ENCODE data around the gene SIRT4. TPM values are rescaled to one million over a fixed set of nuclear protein-coding genes. Genes with fewer than 3 reads are reported as not detected.

SIRT4 gene
- total RNA-seq, 1 experiment from 2014 or later: 1.1 TPM

DNA sequence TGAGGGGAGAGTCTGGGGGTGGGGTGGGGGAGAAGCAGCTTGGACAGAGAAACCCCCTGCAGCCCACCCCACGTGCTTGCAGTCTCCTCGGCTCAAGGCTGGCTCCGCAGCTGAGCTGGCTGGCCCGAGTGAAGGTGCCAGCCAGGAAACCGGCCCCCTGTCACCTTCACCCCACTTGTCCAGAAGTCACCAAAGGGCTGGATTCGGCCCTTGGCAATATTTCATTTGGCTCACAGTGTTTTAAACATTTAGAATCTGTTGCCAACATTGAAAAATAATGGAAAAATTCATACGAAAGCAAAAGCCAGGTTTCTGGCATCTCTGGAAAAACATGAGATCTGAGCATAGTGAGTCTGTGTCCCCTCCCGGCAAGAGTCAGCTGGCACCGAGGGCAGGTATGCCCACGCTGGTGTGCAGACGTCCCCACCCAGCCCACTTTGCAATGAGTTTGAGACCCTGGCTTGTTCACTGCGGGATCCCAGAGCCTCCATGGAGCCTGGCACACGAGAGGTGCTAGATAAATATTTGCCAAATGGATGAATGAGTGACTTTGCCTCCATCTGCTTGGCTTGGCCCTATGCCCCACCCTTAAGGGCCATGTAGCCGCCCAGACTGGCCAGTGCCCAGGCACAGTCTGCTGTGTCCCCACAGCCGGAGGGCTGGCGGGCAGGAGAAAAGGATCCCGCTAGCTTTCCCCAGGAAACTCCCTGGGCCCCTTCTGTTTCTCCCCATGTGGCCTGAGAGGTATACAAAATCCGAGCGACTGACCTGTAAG lies 48.6 kb downstream of the SIRT4 start:
- no TSS peak for BruUV-seq (replicated peaks)
- no peak overlapping the region for H3K27ac Mint-ChIP-seq (ENCODE audit: unreplicated experiment)

DNA sequence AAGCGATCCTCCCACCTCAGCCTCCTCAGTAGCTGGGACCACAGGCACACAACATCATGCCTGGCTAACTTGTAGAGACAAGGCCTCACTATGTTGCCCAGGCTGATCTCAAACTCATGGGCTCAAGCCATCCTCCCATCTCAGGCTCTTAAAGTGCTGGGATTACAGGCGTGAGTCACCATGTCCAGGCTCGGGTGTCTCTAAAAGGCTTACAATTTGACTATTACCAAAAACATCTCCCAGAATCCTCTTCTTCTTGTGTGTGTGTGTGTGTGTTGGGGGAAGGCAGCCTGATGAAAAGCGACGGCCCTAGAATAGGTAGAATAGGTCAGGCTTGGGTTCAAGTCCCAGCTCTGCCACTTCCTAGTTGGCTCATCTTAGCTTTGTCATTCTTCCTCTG lies 50.0 kb downstream of the SIRT4 start:
- Mint-ChIP-seq H3K4me1 (ENCODE audit: low read depth, unreplicated experiment) (peaks cover 8% of the 10 kb centered on the region), H3K4me3 (ENCODE audit: low read depth, unreplicated experiment) (no peak overlapping the region), H3K9me3 (ENCODE audit: low read depth, unreplicated experiment) (no peaks in the 10 kb centered on the region), H3K27me3 (ENCODE audit: unreplicated experiment) (peaks cover 49% of the 10 kb centered on the region), H3K36me3 (ENCODE audit: insufficient read depth, unreplicated experiment) (peaks cover 5% of the 10 kb centered on the region), H3K27ac (ENCODE audit: unreplicated experiment) (no peak overlapping the region)
- intact Hi-C loops (cut with micrococcal nuclease; ENCODE audit: unreplicated experiment): no loop called here
- CTCF ChIA-PET: interaction anchor here (0.5 to 1.1 kb wide), 2 partner anchors 78 to 1316 kb away, joined by 3 read pairs; no protein-coding TSS in a partner anchor
- no peak for TF ChIP-seq CTCF (IDR thresholded peaks at IDR 0.05; ENCODE audit: unreplicated experiment)
- DNase-seq: no peak
- BruUV-seq (replicated peaks): no TSS peak

More for the DNA sequence above, 48.6 kb downstream of the SIRT4 start:
- H3K4me1 Mint-ChIP-seq (ENCODE audit: low read depth, unreplicated experiment): no peaks in the 10 kb centered on the region
- CTCF ChIA-PET: interaction anchor here (0.5 to 0.7 kb wide), 3 partner anchors 8 to 1045 kb away, joined by 3 to 4 read pairs (median 3); no protein-coding TSS in a partner anchor
- no peaks in the 10 kb centered on the region for H3K36me3 Mint-ChIP-seq (ENCODE audit: insufficient read depth, unreplicated experiment)
- DNase-seq: no peak
- H3K27me3 Mint-ChIP-seq (ENCODE audit: unreplicated experiment): peaks cover 60% of the 10 kb centered on the region
- no peak for TF ChIP-seq CTCF (IDR thresholded peaks at IDR 0.05; ENCODE audit: unreplicated experiment)
- intact Hi-C loops (cut with micrococcal nuclease; ENCODE audit: unreplicated experiment): no loop called here
- no peaks in the 10 kb centered on the region for H3K9me3 Mint-ChIP-seq (ENCODE audit: low read depth, unreplicated experiment)
- no peak overlapping the region for H3K4me3 Mint-ChIP-seq (ENCODE audit: low read depth, unreplicated experiment)

- BruUV-seq (replicated peaks): no TSS peak
- Mint-ChIP-seq H3K4me3 (ENCODE audit: low read depth, unreplicated experiment) (no peak overlapping the region), H3K9me3 (ENCODE audit: low read depth, unreplicated experiment) (no peaks in the 10 kb centered on the region), H3K27me3 (ENCODE audit: unreplicated experiment) (peaks cover 45% of the 10 kb centered on the region), H3K27ac (ENCODE audit: unreplicated experiment) (no peak overlapping the region), H3K4me1 (ENCODE audit: low read depth, unreplicated experiment) (peaks cover 13% of the 10 kb centered on the region), H3K36me3 (ENCODE audit: insufficient read depth, unreplicated experiment) (peaks cover 5% of the 10 kb centered on the region)
- no peak for DNase-seq
- no peak for TF ChIP-seq CTCF (IDR thresholded peaks at IDR 0.05; ENCODE audit: unreplicated experiment)
- CTCF ChIA-PET: no interaction called here
- intact Hi-C loops (cut with micrococcal nuclease; ENCODE audit: unreplicated experiment): no loop called here
Measured at GRCh38 chr12:120353136-120353535, 51.0 kb downstream of the SIRT4 start.

GRCh38 chr12:120353556-120354317 lies 51.6 kb downstream of the SIRT4 start:
- no peak overlapping the region for H3K4me3 Mint-ChIP-seq (ENCODE audit: low read depth, unreplicated experiment)
- intact Hi-C loops (cut with micrococcal nuclease; ENCODE audit: unreplicated experiment): no loop called here
- CTCF ChIA-PET: no interaction called here
- DNase-seq: no peak
- H3K27me3 Mint-ChIP-seq (ENCODE audit: unreplicated experiment): peaks cover 51% of the 10 kb centered on the region
- peaks cover 13% of the 10 kb centered on the region for H3K4me1 Mint-ChIP-seq (ENCODE audit: low read depth, unreplicated experiment)
- no TSS peak for BruUV-seq (replicated peaks)
- TF ChIP-seq CTCF (IDR thresholded peaks at IDR 0.05; ENCODE audit: unreplicated experiment): no peak
- H3K36me3 Mint-ChIP-seq (ENCODE audit: insufficient read depth, unreplicated experiment): peaks cover 5% of the 10 kb centered on the region
- H3K27ac Mint-ChIP-seq (ENCODE audit: unreplicated experiment): no peak overlapping the region
- no peaks in the 10 kb centered on the region for H3K9me3 Mint-ChIP-seq (ENCODE audit: low read depth, unreplicated experiment)
